ENCODE results near the gene COQ8A. TPM values are rescaled to one million over a fixed set of nuclear protein-coding genes. Genes with fewer than 3 reads are reported as not detected.

Gene COQ8A
- total and polyA plus RNA-seq, 2 experiments from 2014 or later = 25.2 to 37.4 TPM

DNA sequence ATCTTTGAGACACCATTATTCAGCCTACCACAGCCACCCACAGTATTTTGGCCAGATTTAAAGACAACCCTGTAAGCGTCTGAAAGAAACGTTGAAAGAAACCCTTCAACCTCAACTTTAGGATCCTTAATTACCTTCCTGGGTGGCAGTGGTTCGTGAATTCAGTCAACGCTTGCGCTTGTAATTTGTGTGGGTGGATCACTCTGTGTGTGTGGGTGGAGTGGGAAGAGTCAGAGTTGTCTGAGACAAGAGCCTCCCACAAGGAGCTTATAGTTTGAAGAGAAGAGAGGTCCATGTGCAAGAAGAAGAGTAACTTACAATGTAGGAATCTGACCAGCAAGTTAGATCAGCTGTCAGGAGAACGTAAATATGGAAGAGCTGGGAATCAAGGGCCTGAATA is 8.4 kb downstream of the COQ8A start:
- H3K27me3 ChIP-seq (ENCODE audit: insufficient read depth) = no peaks in the 10 kb centered on the region
- peaks cover 9% of the 10 kb centered on the region for H3K27me3 Mint-ChIP-seq (ENCODE audit: insufficient read depth, low read depth, poor library complexity)
- peaks cover 78% of the 10 kb centered on the region for H3K79me2 ChIP-seq (replicated peaks; ENCODE audit: insufficient read depth)
- H4K20me1 ChIP-seq (replicated peaks; ENCODE audit: insufficient read depth) = peaks cover 6% of the 10 kb centered on the region; the same call in 1 of the 2 replicates
- DNase-seq (ENCODE audit: low spot score) (no peak), ATAC-seq (no peak)
- H3K4me2 ChIP-seq = no peak overlapping the region
- H3K36me3 ChIP-seq (ENCODE audit: insufficient read depth) = no peaks in the 10 kb centered on the region
- H3K27ac Mint-ChIP-seq = no peak overlapping the region
- H3K36me3 Mint-ChIP-seq (ENCODE audit: low read depth) = peaks cover 7% of the 10 kb centered on the region; the same call in 2 of the 3 replicates
- H3K4me1 ChIP-seq (ENCODE audit: insufficient read depth) = peaks cover 13% of the 10 kb centered on the region; the same call in 1 of the 2 replicates
- H2AFZ ChIP-seq = no peak overlapping the region
- no peaks in the 10 kb centered on the region for H3K9me2 ChIP-seq (ENCODE audit: insufficient read depth)
- no peak overlapping the region for H3K4me3 ChIP-seq
- no peak overlapping the region for H3K4me3 Mint-ChIP-seq
- H3K9me3 Mint-ChIP-seq = peaks cover 5% of the 10 kb centered on the region; the same call in 1 of the 3 replicates
- no peaks in the 10 kb centered on the region for H3F3A ChIP-seq (replicated peaks; ENCODE audit: low read depth)
- peaks cover 41% of the 10 kb centered on the region for H3K4me1 Mint-ChIP-seq
- H3K27ac ChIP-seq (ENCODE audit: low read depth) = no peak overlapping the region
- TF ChIP-seq POLR2AphosphoS5 (IDR thresholded peaks at IDR 0.05; ENCODE audit: low read depth) = no peak
- TF ChIP-seq CREB1 (CRISPR knock-in tag; IDR thresholded peaks at IDR 0.05; ENCODE audit: low read depth) = no peak
- TF ChIP-seq REST (IDR thresholded peaks at IDR 0.05; ENCODE audit: unreplicated experiment) = no peak
- TF ChIP-seq ZNF462 (CRISPR knock-in tag; IDR thresholded peaks at IDR 0.05) = no peak
- no peak for TF ChIP-seq ZNF331 (CRISPR knock-in tag; IDR thresholded peaks at IDR 0.05; ENCODE audit: low read depth)
- no peak for TF ChIP-seq ETS1 (IDR thresholded peaks at IDR 0.05)
- TF ChIP-seq EZH2 (IDR thresholded peaks at IDR 0.05; ENCODE audit: low read depth, unreplicated experiment) = no peak
- TF ChIP-seq ZNF114 (CRISPR knock-in tag; IDR thresholded peaks at IDR 0.05) = no peak
- TF ChIP-seq STAT1 (IDR thresholded peaks at IDR 0.05; ENCODE audit: unreplicated experiment) = no peak
- TF ChIP-seq NANOG (IDR thresholded peaks at IDR 0.05; ENCODE audit: borderline replicate concordance) = no peak
